Stimulated activated CD4-positive, alpha-beta T cell treated with anti-CD3 and anti-CD28 coated beads, Interleukin-1b, Interleukin-23, amount 100 ng/mL, for 1 hour (primary cell): ENCODE measurements around the gene LRMDA.

Experiments
- DNase-seq, 2 donors: peaks; one replicate each; pipeline ENCODE4 v3.0.0-alpha.2; 2020; ENCODE audit warnings: low read depth in 2 of 2

The LRMDA gene

GRCh38 chr10:75866731-75867130 is 435.3 kb downstream of the LRMDA start:
- no peak for DNase-seq

GRCh38 chr10:75868574-75868973 is 437.1 kb downstream of the LRMDA start:
- no peak for DNase-seq

- no peak for DNase-seq
These were observed 438.7 kb downstream of the LRMDA start for GRCh38 chr10:75870039-75870645.

GRCh38 chr10:75875740-75876139 is 444.3 kb downstream of the LRMDA start:
- DNase-seq, result no peak

GRCh38 chr10:75876710-75877109 is 445.3 kb downstream of the LRMDA start:
- no peak for DNase-seq

GRCh38 chr10:75877877-75878276 is 446.5 kb downstream of the LRMDA start:
- DNase-seq, result no peak

- DNase-seq, result no peak
These were observed 447.2 kb downstream of the LRMDA start for GRCh38 chr10:75878586-75878985.

GRCh38 chr10:75880031-75880775 is 448.8 kb downstream of the LRMDA start:
- DNase-seq, result no peak

- no peak for DNase-seq
These were observed 452.0 kb downstream of the LRMDA start for GRCh38 chr10:75883081-75884072.

GRCh38 chr10:75884808-75885207 is 453.4 kb downstream of the LRMDA start:
- DNase-seq, result no peak

- DNase-seq, result no peak
These were observed 455.9 kb downstream of the LRMDA start for GRCh38 chr10:75887369-75887768.

GRCh38 chr10:75887992-75888680 is 456.7 kb downstream of the LRMDA start:
- DNase-seq, result no peak

GRCh38 chr10:75889051-75889450 is 457.6 kb downstream of the LRMDA start:
- DNase-seq, result no peak

GRCh38 chr10:75894761-75895160 is 463.3 kb downstream of the LRMDA start:
- DNase-seq, result no peak

- no peak for DNase-seq
These were observed 463.8 kb downstream of the LRMDA start for GRCh38 chr10:75895259-75895658.

GRCh38 chr10:75899816-75900390 is 468.5 kb downstream of the LRMDA start:
- DNase-seq, result no peak

- no peak for DNase-seq
These were observed 471.4 kb downstream of the LRMDA start for GRCh38 chr10:75902816-75903215.

GRCh38 chr10:75904499-75905283 is 473.3 kb downstream of the LRMDA start:
- DNase-seq, result no peak

- no peak for DNase-seq
These were observed 474.1 kb downstream of the LRMDA start for GRCh38 chr10:75905490-75905889.

- no peak for DNase-seq
These were observed 478.6 kb downstream of the LRMDA start for GRCh38 chr10:75910032-75910431.

- no peak for DNase-seq
These were observed 480.0 kb downstream of the LRMDA start for GRCh38 chr10:75911426-75911825.
